NB4 (cell line): ENCODE measurements around the gene FCSK.

ENCODE experiments used
- CTCF ChIP-seq: IDR thresholded peaks from one replicate; pipeline ENCODE4 v1.5.1; 2012; ENCODE audit warnings: low read depth, low read length
- MAX ChIP-seq: IDR thresholded peaks from 2 replicates; pipeline ENCODE4 v1.6.1; 2011; ENCODE audit warnings: low read depth, low read length
- MYC ChIP-seq: IDR thresholded peaks from 2 replicates; pipeline ENCODE4 v1.6.1; 2011; ENCODE audit warnings: low read depth, low read length
- POLR2A ChIP-seq: IDR thresholded peaks from 2 replicates; pipeline ENCODE4 v1.6.1; 2011; ENCODE audit warnings: mild to moderate bottlenecking; ENCODE audit not compliant: insufficient read length; ENCODE audit errors: extremely low read depth

- TF ChIP-seq CTCF (no peak), MAX (no peak), POLR2A (no peak), MYC (no peak)
These were observed 58.1 kb downstream of the FCSK start for GRCh38 chr16:70512456-70512855.
